GM21447 (cell line): ENCODE data around the gene F9.

ENCODE experiments used
- ATAC-seq: cut with Tn5 transposase; IDR thresholded peaks from one replicate; pipeline ENCODE4 v1.9.1; 2021; ENCODE audit not compliant: unreplicated experiment

The F9 gene

GRCh38 chrX:139596068-139596467 is 65.5 kb downstream of the F9 start:
- no peak for ATAC-seq

GRCh38 chrX:139600105-139600504 is 69.6 kb downstream of the F9 start:
- no peak for ATAC-seq
